LNCAP (cell line): Measurements from ENCODE around the gene GID8.

Experiments used
- TF ChIP-seq, protein P1 (sequence below): fragments of 450-650 bp; IDR thresholded peaks from 2 replicates; pipeline ENCODE4 v1.5.1; 2017; ENCODE audit warnings: mild to moderate bottlenecking

The GID8 gene

GRCh38 chr20:62906209-62906608 lies 31.7 kb upstream of the GID8 start:
- TF ChIP-seq, protein P1, sequence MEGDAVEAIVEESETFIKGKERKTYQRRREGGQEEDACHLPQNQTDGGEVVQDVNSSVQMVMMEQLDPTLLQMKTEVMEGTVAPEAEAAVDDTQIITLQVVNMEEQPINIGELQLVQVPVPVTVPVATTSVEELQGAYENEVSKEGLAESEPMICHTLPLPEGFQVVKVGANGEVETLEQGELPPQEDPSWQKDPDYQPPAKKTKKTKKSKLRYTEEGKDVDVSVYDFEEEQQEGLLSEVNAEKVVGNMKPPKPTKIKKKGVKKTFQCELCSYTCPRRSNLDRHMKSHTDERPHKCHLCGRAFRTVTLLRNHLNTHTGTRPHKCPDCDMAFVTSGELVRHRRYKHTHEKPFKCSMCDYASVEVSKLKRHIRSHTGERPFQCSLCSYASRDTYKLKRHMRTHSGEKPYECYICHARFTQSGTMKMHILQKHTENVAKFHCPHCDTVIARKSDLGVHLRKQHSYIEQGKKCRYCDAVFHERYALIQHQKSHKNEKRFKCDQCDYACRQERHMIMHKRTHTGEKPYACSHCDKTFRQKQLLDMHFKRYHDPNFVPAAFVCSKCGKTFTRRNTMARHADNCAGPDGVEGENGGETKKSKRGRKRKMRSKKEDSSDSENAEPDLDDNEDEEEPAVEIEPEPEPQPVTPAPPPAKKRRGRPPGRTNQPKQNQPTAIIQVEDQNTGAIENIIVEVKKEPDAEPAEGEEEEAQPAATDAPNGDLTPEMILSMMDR = no peak

GRCh38 chr20:62906647-62907375 lies 31.1 kb upstream of the GID8 start:
- TF ChIP-seq, protein P1 = no peak

- TF ChIP-seq, protein P1 = peak; percentile 58; the same call in 1 of the 2 replicates
These were observed 30.3 kb upstream of the GID8 start for GRCh38 chr20:62907384-62908317.

GRCh38 chr20:62908971-62909791 lies 28.8 kb upstream of the GID8 start:
- TF ChIP-seq, protein P1 = no peak

GRCh38 chr20:62910217-62910766 lies 27.7 kb upstream of the GID8 start:
- TF ChIP-seq, protein P1 = no peak

GRCh38 chr20:62910777-62911497 lies 27.0 kb upstream of the GID8 start:
- TF ChIP-seq, protein P1 = no peak
